Measurements from ENCODE around the gene COMMD10.

GRCh38 chr5:116289276-116289675 is 204.5 kb downstream of the COMMD10 start:
- TF ChIP-seq POLR2A (IDR thresholded peaks at IDR 0.05) = no peak
- TF ChIP-seq, protein P1, sequence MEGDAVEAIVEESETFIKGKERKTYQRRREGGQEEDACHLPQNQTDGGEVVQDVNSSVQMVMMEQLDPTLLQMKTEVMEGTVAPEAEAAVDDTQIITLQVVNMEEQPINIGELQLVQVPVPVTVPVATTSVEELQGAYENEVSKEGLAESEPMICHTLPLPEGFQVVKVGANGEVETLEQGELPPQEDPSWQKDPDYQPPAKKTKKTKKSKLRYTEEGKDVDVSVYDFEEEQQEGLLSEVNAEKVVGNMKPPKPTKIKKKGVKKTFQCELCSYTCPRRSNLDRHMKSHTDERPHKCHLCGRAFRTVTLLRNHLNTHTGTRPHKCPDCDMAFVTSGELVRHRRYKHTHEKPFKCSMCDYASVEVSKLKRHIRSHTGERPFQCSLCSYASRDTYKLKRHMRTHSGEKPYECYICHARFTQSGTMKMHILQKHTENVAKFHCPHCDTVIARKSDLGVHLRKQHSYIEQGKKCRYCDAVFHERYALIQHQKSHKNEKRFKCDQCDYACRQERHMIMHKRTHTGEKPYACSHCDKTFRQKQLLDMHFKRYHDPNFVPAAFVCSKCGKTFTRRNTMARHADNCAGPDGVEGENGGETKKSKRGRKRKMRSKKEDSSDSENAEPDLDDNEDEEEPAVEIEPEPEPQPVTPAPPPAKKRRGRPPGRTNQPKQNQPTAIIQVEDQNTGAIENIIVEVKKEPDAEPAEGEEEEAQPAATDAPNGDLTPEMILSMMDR (IDR thresholded peaks at IDR 0.05) = no peak
